Esophagus muscularis mucosa (tissue), 4 donors: ENCODE results near the gene ZNF35. TPM values are rescaled to one million over a fixed set of nuclear protein-coding genes. Genes with fewer than 3 reads are reported as not detected.
A peak's percentile ranks its signal among the peaks of the same experiment; 100 is the strongest.

Experiments used
- DNase-seq: peaks from one replicate; pipeline ENCODE4 v3.0.0-alpha.2; 2017; ENCODE audit errors: extremely low spot score
- H3K27ac ChIP-seq, 4 donors: fragments of 200-600 bp; sonication (generic); replicated peaks in 1 of 4; 1 replicate in 3 of 4; 2 replicates in 1 of 4; pipeline ENCODE4 v1.5.1; 2016 to 2019; ENCODE audit warnings: mild to moderate bottlenecking in 1 of 4
- H3K27me3 ChIP-seq, 4 donors: fragments of 200-600 bp; sonication (generic); one replicate each; pipeline versions ENCODE4 v1.5.1 to v1.6.0; 2016 to 2019
- H3K36me3 ChIP-seq, 4 donors: fragments of 200-600 bp; sonication (generic); one replicate each; pipeline ENCODE4 v1.5.1; 2016 to 2019
- H3K4me1 ChIP-seq, 4 donors: fragments of 200-600 bp; sonication (generic); one replicate each; pipeline ENCODE4 v1.5.1; 2016 to 2019
- H3K4me3 ChIP-seq, 4 donors: fragments of 200-600 bp; sonication (generic); 1 replicate in 2 of 4; 2 replicates in 2 of 4; pipeline ENCODE4 v1.5.1; 2016 to 2019; ENCODE audit warnings: mild to moderate bottlenecking in 4 of 4, moderate library complexity in 1 of 4
- H3K9me3 ChIP-seq, 4 donors: fragments of 200-600 bp; sonication (generic); 1 replicate in 3 of 4; 2 replicates in 1 of 4; pipeline ENCODE4 v1.5.1; 2016 to 2019
- EP300 ChIP-seq: sonication (generic); formaldehyde crosslinking; IDR thresholded peaks from one replicate; pipeline ENCODE4 v1.6.1; 2017; ENCODE audit warnings: antibody characterized with exemption
- POLR2A ChIP-seq: fragments of 450-650 bp; IDR thresholded peaks from one replicate; pipeline ENCODE4 v1.6.1; 2017; ENCODE audit warnings: antibody characterized with exemption, moderate library complexity, mild to moderate bottlenecking, low read depth
- POLR2AphosphoS5 ChIP-seq, 2 donors: sonication (generic); formaldehyde crosslinking; IDR thresholded peaks; one replicate each; pipeline ENCODE4 v1.6.1; 2017; ENCODE audit warnings: antibody characterized with exemption in 2 of 2
- WGBS: methylation state at CpG from one replicate; pipeline ENCODE4 v1.1.5; 2018; 5-methylcytosine and 5-hydroxymethylcytosine counted together
- intact Hi-C: fragments of 100-400 bp; cut with DNase I; formaldehyde crosslinking; loops from one replicate; pipeline ENCODE4 v1.15.1; 2023
- total RNA-seq, 4 donors: library from RNA; depleted of rRNA; stranded (reverse); fragments of >200 nt; gene quantifications; one replicate each; pipeline versions ENCODE4 v1.1.0 to v1.2.1, GENCODE V29; 2016
- TF ChIP-seq, protein P1 (sequence below), 3 experiments: fragments of 200-600 bp in 2 of 3; fragments of 450-650 bp in 1 of 3; sonication (generic) in 2 of 3; IDR thresholded peaks; one replicate each; pipeline ENCODE4 v1.5.1; 2017 to 2019; ENCODE audit warnings: antibody characterized with exemption in 3 of 3, mild to moderate bottlenecking in 2 of 3, moderate library complexity in 1 of 3

ZNF35 gene
- total RNA-seq = 10 to 100 TPM; 11.1 to 21.2 (median 16.7) TPM

DNA sequence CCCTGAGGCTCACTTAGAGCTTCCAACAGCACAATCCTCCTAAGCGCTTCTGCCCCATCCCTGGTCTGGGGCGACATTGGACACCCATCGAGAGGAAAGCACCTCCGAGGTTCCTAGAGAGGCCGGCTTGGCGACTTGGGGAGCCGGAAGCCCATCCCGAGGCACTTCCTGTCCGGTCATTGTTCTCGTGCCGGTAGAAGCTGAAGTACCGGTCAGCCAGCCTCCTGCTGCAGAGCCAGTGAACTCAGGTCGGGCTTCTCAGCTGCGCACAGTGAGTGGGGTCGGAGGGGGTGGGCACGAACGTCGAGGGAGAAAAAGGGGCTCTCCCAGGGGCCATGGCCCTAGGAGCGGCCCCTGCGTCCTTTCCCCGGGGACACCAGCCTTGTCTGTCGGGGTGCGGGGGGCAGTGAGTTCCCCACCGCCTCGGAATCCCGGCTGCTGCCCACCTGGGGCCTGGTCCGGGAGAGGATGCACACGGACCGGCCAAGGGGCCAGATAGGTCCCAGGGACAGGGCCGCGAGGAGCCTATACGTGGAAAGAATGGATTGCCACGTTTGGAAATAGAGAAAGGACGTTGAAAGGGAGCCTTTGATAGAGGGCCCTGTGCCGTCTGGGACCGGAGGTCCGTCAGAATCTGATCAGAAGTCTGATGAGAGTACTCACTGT, at the start of gene ZNF35:
ZNF35 (plus strand) TSS at position 169 of the 666 bp plus-strand sequence. CDS start 2,336 bp downstream, outside the sequence.
- Histone ChIP-seq H3K4me3 (peak within 1 kb of the TSS; percentile 81 to 92 (median 86)), H3K9me3 (no peaks in the 10 kb centered on the region), H3K27ac (peak within 1 kb of the TSS; percentile 71 to 83 (median 73)), H3K4me1 (peaks cover 8 to 19% (median 13%) of the 10 kb centered on the region in 4 donors), H3K27me3 (no peaks in the 10 kb centered on the region), H3K36me3 (peaks cover 21 to 34% (median 31%) of the 10 kb centered on the region in 4 donors)
- no peak for TF ChIP-seq POLR2A
- TF ChIP-seq, protein P1, sequence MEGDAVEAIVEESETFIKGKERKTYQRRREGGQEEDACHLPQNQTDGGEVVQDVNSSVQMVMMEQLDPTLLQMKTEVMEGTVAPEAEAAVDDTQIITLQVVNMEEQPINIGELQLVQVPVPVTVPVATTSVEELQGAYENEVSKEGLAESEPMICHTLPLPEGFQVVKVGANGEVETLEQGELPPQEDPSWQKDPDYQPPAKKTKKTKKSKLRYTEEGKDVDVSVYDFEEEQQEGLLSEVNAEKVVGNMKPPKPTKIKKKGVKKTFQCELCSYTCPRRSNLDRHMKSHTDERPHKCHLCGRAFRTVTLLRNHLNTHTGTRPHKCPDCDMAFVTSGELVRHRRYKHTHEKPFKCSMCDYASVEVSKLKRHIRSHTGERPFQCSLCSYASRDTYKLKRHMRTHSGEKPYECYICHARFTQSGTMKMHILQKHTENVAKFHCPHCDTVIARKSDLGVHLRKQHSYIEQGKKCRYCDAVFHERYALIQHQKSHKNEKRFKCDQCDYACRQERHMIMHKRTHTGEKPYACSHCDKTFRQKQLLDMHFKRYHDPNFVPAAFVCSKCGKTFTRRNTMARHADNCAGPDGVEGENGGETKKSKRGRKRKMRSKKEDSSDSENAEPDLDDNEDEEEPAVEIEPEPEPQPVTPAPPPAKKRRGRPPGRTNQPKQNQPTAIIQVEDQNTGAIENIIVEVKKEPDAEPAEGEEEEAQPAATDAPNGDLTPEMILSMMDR (IDR thresholded peaks at IDR 0.05) = no peak
- TF ChIP-seq EP300 = no peak
- peak; percentile 46 to 69 for TF ChIP-seq POLR2AphosphoS5 (IDR thresholded peaks at IDR 0.05)
- peak; percentile 94 for DNase-seq
- WGBS = 0% methylated on average over 25 of the region's 37 CpGs
- intact Hi-C loops = loop anchor here (10.0 kb wide), 1 partner anchor 76 kb away; the partner anchor contains the start of gene ZNF501

DNA sequence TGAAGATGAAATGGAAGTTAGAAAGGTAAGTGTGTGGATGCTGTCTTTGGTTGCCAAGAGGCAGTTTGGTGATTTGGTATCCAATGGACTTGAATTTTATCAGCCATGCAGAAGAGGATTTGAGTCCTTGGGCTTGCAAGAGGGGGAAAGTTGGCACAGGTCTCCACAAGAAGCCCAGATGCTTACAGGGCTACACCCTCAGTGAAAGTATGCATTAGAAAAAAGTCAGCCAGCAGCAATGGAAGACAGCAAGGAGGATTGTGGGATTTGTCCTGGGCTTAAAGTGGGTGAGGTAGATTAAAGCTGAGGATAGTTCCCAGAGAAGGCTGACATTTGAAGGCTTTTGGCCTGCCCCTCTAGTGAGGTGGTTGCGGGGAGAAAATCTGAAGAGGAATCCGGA, 46.8 kb upstream of the ZNF35 start:
- Histone ChIP-seq H3K9me3 (peaks cover 0 to 8% (median 4%) of the 10 kb centered on the region in 4 donors), H3K27ac (no peak overlapping the region), H3K36me3 (peaks cover 0 to 24% (median 3%) of the 10 kb centered on the region in 4 donors), H3K4me3 (no peak overlapping the region), H3K27me3 (no peaks in the 10 kb centered on the region), H3K4me1 (no peaks in the 10 kb centered on the region)
- WGBS = 100% methylated on average over 2 of the region's 2 CpGs
- TF ChIP-seq, protein P1 (IDR thresholded peaks at IDR 0.05) = no peak
- TF ChIP-seq POLR2A (no peak), POLR2AphosphoS5 (IDR thresholded peaks at IDR 0.05) (no peak)
- intact Hi-C loops = no loop called here
- DNase-seq = no peak

DNA sequence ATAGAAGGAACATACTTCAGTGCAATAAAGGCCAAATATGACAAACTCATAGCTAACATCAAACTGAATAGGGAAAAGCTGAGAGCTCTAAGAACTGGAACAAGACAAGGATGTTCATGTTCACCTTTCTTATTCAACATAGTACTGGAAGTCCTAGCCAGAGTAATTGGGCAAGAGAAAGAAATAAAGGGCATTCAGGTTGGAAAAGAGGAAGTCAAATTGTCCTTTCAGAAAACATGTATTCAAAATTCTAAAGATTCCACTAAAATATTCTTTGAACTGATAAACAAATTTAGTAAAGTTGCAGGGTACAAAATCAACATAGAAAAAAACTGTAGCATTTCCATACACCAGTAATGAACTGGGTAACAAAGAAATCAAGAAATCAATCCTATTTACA, 35.9 kb upstream of the ZNF35 start:
- Histone ChIP-seq H3K4me3 (no peak overlapping the region), H3K36me3 (no peaks in the 10 kb centered on the region), H3K4me1 (no peaks in the 10 kb centered on the region), H3K27me3 (no peaks in the 10 kb centered on the region), H3K9me3 (no peaks in the 10 kb centered on the region), H3K27ac (no peak overlapping the region)
- TF ChIP-seq, protein P1 (IDR thresholded peaks at IDR 0.05) = no peak
- TF ChIP-seq POLR2A (no peak), EP300 (no peak), POLR2AphosphoS5 (IDR thresholded peaks at IDR 0.05) (no peak)
- intact Hi-C loops = no loop called here
- DNase-seq = no peak

DNA sequence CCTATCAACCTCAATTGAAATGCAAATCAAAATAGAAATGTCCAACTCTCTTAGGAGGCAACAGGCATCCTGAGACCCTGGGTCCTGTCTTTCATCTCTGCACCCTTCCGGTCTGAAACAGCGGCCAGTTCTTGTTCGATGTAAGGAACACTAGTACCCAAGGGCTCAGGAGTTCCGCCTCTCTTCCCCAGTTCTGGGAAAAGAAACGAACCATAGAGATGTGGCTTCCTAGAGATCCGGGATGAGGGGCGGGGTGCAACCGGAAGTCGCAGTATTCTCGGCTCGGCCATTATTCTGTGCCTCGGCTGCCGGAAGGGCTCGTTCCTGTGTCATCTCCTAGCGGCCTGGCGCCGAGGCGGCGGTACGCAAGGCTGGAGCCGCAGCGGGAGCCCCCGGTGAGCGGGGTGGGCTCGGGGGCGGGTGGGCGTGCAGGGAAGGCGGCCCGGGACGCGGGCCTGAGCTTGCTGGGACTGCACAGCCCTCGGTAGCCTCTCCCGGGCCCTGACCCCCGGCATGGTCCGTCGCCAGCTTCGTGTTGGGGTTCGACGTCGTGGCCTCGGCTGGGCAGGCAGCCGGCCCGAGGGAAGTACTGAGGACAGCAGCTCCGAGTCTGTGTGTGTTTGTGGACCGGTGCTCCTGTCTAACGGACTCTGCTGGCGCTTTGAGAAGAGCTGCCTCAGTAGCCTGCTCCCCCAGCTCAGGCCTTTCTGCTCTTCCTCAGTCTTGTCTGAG, 23.6 kb upstream of the ZNF35 start, which contains the start of gene ZNF197:
ZNF197 (plus strand) TSS at position 288 of the 732 bp plus-strand sequence. CDS start 4,119 bp downstream, outside the sequence.
- no peaks in the 10 kb centered on the region for H3K9me3 ChIP-seq
- no peaks in the 10 kb centered on the region for H3K27me3 ChIP-seq

More for the DNA sequence above, 23.6 kb upstream of the ZNF35 start, which contains the start of gene ZNF197:
- H3K36me3 ChIP-seq = peaks cover 0 to 12% (median 10%) of the 10 kb centered on the region in 4 donors
- intact Hi-C loops = no loop called here
- H3K4me3 ChIP-seq = peak within 1 kb of the TSS; percentile 81 to 93 (median 82)
- WGBS = 0% methylated on average over 25 of the region's 47 CpGs
- peak; percentile 95 for DNase-seq
- TF ChIP-seq POLR2A = no peak
- TF ChIP-seq, protein P1 (IDR thresholded peaks at IDR 0.05) = peak; percentile 21 to 39 (median 35)
- TF ChIP-seq POLR2AphosphoS5 (IDR thresholded peaks at IDR 0.05) = peak; percentile 76 to 84
- H3K27ac ChIP-seq = peak within 1 kb of the TSS; percentile 88 to 95 (median 90)
- H3K4me1 ChIP-seq = peaks cover 25 to 47% (median 41%) of the 10 kb centered on the region in 4 donors
